Lower leg skin (tissue), 4 donors: Measurements from ENCODE around the gene B3GALT5. TPM values are rescaled to one million over a fixed set of nuclear protein-coding genes. Genes with fewer than 3 reads are reported as not detected.

Experiments
- DNase-seq, 2 donors: peaks; one replicate each; pipeline ENCODE4 v3.0.0-alpha.2; 2019; ENCODE audit warnings: low spot score in 2 of 2
- H3K4me3 ChIP-seq: fragments of 200-600 bp; sonication (generic); 2 replicates; pipeline ENCODE4 v1.5.1; 2017; ENCODE audit warnings: mild to moderate bottlenecking, low read depth; ENCODE audit not compliant: poor library complexity, severe bottlenecking
- CTCF ChIP-seq, 3 donors: fragments of 450-650 bp; IDR thresholded peaks; one replicate each; pipeline ENCODE4 v1.5.1; 2016; ENCODE audit warnings: antibody characterized with exemption in 3 of 3, mild to moderate bottlenecking in 3 of 3, moderate library complexity in 2 of 3
- POLR2A ChIP-seq, 2 donors: fragments of 450-650 bp; IDR thresholded peaks; one replicate each; pipeline ENCODE4 v1.6.1; 2016 to 2017; ENCODE audit warnings: antibody characterized with exemption in 2 of 2, mild to moderate bottlenecking in 1 of 2, moderate library complexity in 1 of 2
- WGBS, 2 donors: methylation state at CpG; one replicate each; pipeline ENCODE4 v1.1.5; 2018; 5-methylcytosine and 5-hydroxymethylcytosine counted together
- intact Hi-C: fragments of 100-400 bp; cut with DNase I; formaldehyde crosslinking; loops from one replicate; pipeline ENCODE4 v1.15.0; 2023; ENCODE audit warnings: low total_unique reads
- total RNA-seq, 4 donors: library from RNA; depleted of rRNA; stranded (reverse); fragments of >200 nt; gene quantifications; one replicate each; pipeline ENCODE4 v1.1.0, GENCODE V29; 2016

Gene B3GALT5
- total RNA-seq, 4 donors from 2014 or later = 0.89 to 7.6 (median 4.1) TPM

DNA sequence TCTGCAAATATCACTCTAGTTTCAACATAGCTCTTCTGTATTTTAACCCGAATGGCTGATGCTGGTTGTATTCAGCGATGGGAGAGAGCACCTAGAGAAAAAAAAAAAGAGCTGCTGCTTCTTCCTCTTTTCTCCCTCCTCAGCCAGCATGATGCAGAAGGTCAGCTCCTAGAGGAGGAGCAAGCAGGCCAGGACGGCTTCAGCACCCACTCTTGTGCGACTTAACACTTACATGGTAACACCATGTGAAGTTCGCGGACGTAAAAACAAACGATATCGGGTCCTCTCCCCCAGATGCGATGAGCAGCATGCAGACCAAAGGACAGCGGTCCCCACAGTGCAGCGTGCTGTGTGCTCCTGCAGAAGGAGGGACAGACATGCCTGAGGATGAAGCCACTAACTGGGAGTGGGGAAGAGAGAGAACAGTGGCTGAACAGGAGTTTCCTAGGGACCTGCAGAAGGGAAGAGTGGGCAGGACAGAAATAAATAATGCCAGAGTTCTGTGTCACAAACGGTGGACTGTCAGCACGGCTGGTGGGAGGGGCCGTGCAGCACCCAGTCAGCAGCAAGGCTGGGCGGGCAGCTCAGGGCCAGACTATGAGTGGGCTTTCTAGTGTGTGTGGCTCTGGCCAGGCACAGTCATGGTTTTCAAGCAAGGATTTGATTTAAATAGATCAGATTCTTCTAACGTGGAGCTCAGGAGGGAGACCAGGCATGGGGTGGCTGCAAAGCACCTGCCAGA, 11.4 kb upstream of the B3GALT5 start:
- H3K4me3 ChIP-seq = no peak overlapping the region
- 58 to 66% methylated on average over 17 of the region's 17 CpGs for WGBS, 2 donors
- intact Hi-C loops = no loop called here
- no peak for DNase-seq
- no peak for TF ChIP-seq POLR2A (IDR thresholded peaks at IDR 0.05)
- no peak for TF ChIP-seq CTCF (IDR thresholded peaks at IDR 0.05)

DNA sequence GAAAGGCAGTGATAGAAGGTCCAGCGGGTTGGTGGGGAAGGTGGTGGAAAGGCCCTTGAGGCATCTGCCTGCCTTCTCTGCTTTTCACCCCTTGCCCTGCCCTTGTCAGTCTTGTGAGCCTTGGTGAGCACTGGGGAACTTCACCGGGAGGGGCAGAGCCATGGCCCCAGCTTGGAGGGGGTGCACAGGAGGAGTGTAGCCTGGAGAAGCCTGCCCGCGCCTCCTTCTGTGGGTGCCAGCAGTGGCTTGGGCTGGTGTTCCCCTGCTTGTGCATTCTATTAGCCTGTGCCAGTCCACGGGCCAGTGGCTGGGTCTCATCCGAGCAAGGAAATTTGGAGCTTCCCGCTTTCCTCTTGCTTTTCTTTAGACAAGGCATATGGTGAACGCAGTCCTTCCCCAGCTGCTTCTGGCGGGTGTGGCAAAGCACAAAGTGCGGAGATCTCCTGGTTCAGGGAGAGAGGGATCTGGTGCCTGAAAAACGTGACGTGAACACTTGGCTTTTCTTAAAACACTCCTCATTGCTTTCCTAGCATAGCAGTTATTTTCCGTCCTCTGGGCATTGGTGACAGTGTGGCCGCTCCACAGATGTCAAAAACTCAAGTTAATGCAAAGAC, 10.6 kb upstream of the B3GALT5 start:
- DNase-seq = no peak
- TF ChIP-seq CTCF (IDR thresholded peaks at IDR 0.05) (no peak), POLR2A (IDR thresholded peaks at IDR 0.05) (no peak)
- intact Hi-C loops = no loop called here
- H3K4me3 ChIP-seq = no peak overlapping the region
- 75 to 86% methylated on average over 14 of the region's 14 CpGs for WGBS, 2 donors

GRCh38 chr21:39602793-39603192, 9.9 kb upstream of the B3GALT5 start:
- H3K4me3 ChIP-seq = no peak overlapping the region
- WGBS, 2 donors = 77 to 88% methylated on average over 4 of the region's 4 CpGs
- no peak for DNase-seq
- TF ChIP-seq CTCF (IDR thresholded peaks at IDR 0.05) = no peak
- TF ChIP-seq POLR2A (IDR thresholded peaks at IDR 0.05) = no peak
- intact Hi-C loops = no loop called here

GRCh38 chr21:39604951-39605350, 7.8 kb upstream of the B3GALT5 start:
- WGBS, 2 donors = 93 to 96% methylated on average over 8 of the region's 8 CpGs
- DNase-seq = no peak
- TF ChIP-seq POLR2A (IDR thresholded peaks at IDR 0.05) (no peak), CTCF (IDR thresholded peaks at IDR 0.05) (no peak)
- no peak overlapping the region for H3K4me3 ChIP-seq
- intact Hi-C loops = no loop called here

- 65 to 71% methylated on average over 3 of the region's 3 CpGs for WGBS, 2 donors
- intact Hi-C loops = no loop called here
- TF ChIP-seq POLR2A (IDR thresholded peaks at IDR 0.05) = no peak
- DNase-seq = no peak
- no peak overlapping the region for H3K4me3 ChIP-seq
Observed at GRCh38 chr21:39610703-39611102, 2.0 kb upstream of the B3GALT5 start.

GRCh38 chr21:39611551-39612190, 1.1 kb upstream of the B3GALT5 start:
- intact Hi-C loops = no loop called here
- 18 to 21% methylated on average over 18 to 19 of the region's 19 CpGs for WGBS, 2 donors
- H3K4me3 ChIP-seq = no peak overlapping the region
- DNase-seq = no peak
- no peak for TF ChIP-seq POLR2A (IDR thresholded peaks at IDR 0.05)
